GM12872 (cell line): Measurements from ENCODE around the gene DCAF11.

Experiments used
- CTCF ChIP-seq: IDR thresholded peaks from 3 replicates; pipeline ENCODE4 v1.5.1; 2011; ENCODE audit warnings: low read depth, mild to moderate bottlenecking, low read length, moderate library complexity; ENCODE audit not compliant: insufficient read depth

Gene DCAF11

GRCh38 chr14:24081739-24082211, 32.8 kb upstream of the DCAF11 start:
- no peak for TF ChIP-seq CTCF

GRCh38 chr14:24082411-24083080, 32.0 kb upstream of the DCAF11 start:
- no peak for TF ChIP-seq CTCF

DNA sequence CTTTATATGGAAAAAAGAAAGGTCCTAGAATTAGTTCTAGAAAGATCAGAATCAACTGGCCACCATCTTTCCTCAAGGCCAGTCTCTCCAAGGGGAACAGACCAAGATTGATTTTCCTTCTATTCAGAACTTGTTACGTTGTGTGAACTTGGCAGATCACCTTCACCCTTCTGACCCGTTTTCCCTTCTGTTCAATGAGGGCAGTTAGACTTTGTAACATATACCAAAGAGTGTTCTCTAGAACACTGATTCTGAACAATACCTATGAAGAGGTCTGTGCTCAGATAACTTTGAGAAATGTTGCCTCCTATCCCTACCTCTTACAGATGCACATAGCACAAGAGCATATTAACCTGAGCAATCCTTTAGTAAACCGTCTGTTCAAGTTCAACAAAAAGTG, 31.1 kb upstream of the DCAF11 start:
- TF ChIP-seq CTCF = no peak

- no peak for TF ChIP-seq CTCF
Measured at GRCh38 chr14:24084440-24084839, 30.1 kb upstream of the DCAF11 start.

DNA sequence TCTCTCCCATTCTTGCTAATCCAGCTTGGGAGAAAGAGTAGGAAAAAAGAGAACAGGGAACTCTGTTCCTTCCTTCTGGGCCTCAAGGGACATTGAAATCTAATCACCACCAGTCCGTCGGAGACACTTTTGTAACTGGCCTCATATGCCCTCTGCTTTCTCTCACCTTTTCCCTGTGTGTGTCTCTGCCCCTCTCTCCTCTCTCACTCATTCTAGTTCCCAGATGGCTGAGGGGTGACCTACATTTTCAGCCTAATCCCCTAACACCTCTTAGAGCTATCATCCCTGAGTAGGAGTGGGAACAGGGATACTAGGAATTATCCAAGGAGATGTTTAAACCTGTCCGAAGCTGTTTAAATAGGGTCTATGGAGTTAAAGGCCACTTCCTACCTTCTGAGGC, 29.4 kb upstream of the DCAF11 start:
- TF ChIP-seq CTCF = no peak

DNA sequence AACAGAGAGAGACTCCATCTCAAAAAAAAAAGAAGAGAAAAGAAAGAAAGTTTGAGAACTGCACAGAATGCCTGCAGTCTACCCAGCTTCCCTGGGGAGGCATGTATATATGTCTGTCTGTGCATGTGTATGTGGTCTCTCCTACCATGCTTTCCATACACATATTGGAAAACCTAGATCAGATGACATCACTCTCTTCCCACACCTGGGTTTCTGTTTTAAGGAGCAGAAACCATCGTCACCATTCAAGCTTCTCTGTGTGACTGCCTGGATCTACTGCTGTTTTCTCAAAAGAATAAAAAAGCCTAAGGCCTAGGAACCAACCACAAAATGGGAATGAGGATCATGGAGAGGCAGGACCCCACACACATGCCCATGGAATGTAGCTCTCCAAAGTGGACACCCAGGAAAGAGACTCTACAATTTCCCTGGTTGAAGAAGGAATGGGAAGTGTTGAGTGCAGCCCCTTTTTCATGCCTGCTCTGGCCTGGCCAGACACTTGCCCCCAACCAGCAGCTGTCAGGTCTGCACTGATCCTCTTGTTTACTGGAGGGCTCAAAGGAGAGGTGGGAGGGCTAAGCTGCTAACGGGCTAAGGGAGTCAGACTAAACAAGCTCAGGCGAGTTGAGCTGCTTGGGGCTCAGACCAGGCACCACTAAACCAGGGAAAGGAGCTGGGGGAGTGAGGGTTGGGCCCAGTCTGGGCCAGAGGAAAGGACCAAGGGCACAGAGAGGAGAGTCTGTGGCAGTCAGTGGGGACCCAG, 28.2 kb upstream of the DCAF11 start:
- no peak for TF ChIP-seq CTCF

DNA sequence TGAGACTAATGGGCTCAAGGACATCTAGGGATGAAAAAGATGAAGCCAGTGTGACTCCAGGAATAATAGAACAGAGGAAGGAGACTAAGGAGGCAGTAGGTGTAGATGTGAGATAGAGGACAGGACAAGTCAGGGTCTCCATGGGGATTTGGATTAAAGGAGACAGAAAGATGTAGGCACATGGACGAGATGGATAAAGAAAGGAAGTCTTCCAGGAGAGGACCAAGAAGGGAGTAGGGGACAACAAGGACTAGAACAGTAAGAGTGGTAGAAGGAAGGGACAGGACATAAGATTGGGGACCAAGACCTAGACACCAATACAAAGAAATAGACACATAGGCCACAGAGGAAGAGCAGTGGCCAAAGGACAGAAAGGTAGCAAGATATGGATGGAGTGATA, 27.6 kb upstream of the DCAF11 start:
- no peak for TF ChIP-seq CTCF
